ENCODE results near the gene COL24A1. TPM values are rescaled to one million over a fixed set of nuclear protein-coding genes. Genes with fewer than 3 reads are reported as not detected.

The COL24A1 gene
- total and polyA plus RNA-seq, 2 of the 8 experiments (the other 6 are each of a cell fraction or from before 2014, with no cell fraction given), result 0.23 to 1.1 TPM

DNA sequence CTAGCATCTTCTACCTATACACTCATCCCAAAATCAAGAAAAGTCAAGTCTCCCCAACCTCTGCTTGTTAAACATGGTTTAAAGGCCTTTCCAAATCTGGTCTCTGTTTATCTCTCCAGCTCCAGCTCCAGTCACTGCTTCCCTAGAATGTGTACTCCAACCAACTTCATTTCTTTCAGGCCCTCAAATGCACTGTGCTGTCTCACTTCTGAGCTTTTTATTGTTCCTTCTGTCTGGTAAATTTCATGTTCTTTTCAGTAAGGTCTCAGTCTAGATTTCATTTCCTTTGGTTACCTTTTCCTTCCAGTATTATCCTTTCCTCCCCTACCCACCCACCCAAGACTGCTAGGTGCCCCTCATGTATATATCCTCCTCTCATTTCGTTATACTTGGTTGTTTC, 3.7 kb downstream of the COL24A1 start:
- peaks cover 0 to 17% (median 12%) of the 10 kb centered on the region in 4 experiments; a peak in 6 of 7 replicates for H3K4me1 ChIP-seq (replicated peaks in 1 of 4; ENCODE audit: control insufficient read depth in 3 of 4, insufficient read depth in 4 of 4, low read length in 3 of 4)
- H2BK5ac ChIP-seq (ENCODE audit: low read depth, low read length), result no peak overlapping the region
- H2AFZ ChIP-seq (ENCODE audit: low read length), result no peak overlapping the region
- no peaks in the 10 kb centered on the region for H3K36me3 ChIP-seq (ENCODE audit: control insufficient read depth in 2 of 4, insufficient read depth in 4 of 4, low read length in 3 of 4)
- H4K5ac ChIP-seq (ENCODE audit: insufficient read length, low read depth, low read length), result no peak overlapping the region
- H3K4ac ChIP-seq (replicated peaks; ENCODE audit: insufficient read length, low read depth, low read length), result no peak overlapping the region
- 78% methylated on average over 1 of the region's 1 CpG; no CpG with 5 or more reads in 1 of the 2 experiments for WGBS, 2 experiments (ENCODE audit: extremely low coverage in 1 of 2, insufficient coverage in 1 of 2, insufficient read length in 1 of 2, insufficient replicate concordance in 2 of 2, low coverage in 1 of 2, low lambda C conversion rate in 2 of 2, missing lambda C conversion rate in 1 of 2)
- H3K9ac ChIP-seq (replicated peaks in 1 of 4; ENCODE audit: extremely low read depth in 1 of 4, low read depth in 3 of 4, low read length in 3 of 4), result no peak overlapping the region
- no peaks in the 10 kb centered on the region; a peak in 1 of 4 replicates for H3K9me3 ChIP-seq (ENCODE audit: insufficient read depth in 2 of 2, low read depth in 1 of 2, low read length in 1 of 2)
- no peak overlapping the region for H3K14ac ChIP-seq (ENCODE audit: insufficient read length)
- H3K79me1 ChIP-seq (ENCODE audit: low read depth, low read length), result no peaks in the 10 kb centered on the region
- H2BK20ac ChIP-seq (ENCODE audit: low read length), result no peak overlapping the region
- H4K20me1 ChIP-seq (replicated peaks in 1 of 2; ENCODE audit: control insufficient read depth in 1 of 2, insufficient read depth in 2 of 2, low read length in 2 of 2), result no peaks in the 10 kb centered on the region
- no peak overlapping the region for H3K56ac ChIP-seq (replicated peaks; ENCODE audit: insufficient read length, low read depth, low read length)
- no peak overlapping the region for H3K23ac ChIP-seq (ENCODE audit: insufficient read length)
- FAIRE-seq (no peak), DNase-seq (ENCODE audit: low read depth in 1 of 2, low spot score in 2 of 2) (no peak)
- no peak overlapping the region for H2BK120ac ChIP-seq (replicated peaks; ENCODE audit: low read depth, low read length)
- ChIA-PET POLR2A (ENCODE audit: partially characterized antibody) (no interaction called here), CTCF (ENCODE audit: partially characterized antibody) (interaction anchor here (1.0 to 2.3 kb wide), 3 partner anchors 17 to 240 kb away, joined by 3 to 6 read pairs (median 3); no protein-coding TSS in a partner anchor)
- H2BK12ac ChIP-seq (ENCODE audit: low read depth, low read length), result no peak overlapping the region
- no peak overlapping the region for H2AK5ac ChIP-seq (ENCODE audit: low read depth, low read length)
- H3K4me2 ChIP-seq (ENCODE audit: insufficient read depth in 1 of 2, low read depth in 2 of 2, low read length in 2 of 2), result no peak overlapping the region
- no peaks in the 10 kb centered on the region for H3K79me2 ChIP-seq (ENCODE audit: control insufficient read depth in 1 of 2, insufficient read depth in 2 of 2, low read length in 2 of 2)
- no peak overlapping the region for H3K18ac ChIP-seq (ENCODE audit: extremely low read depth, low read length)
- H3K27me3 ChIP-seq (replicated peaks in 1 of 4; ENCODE audit: control insufficient read depth in 3 of 4, extremely low read depth in 1 of 4, insufficient read depth in 3 of 4, low read length in 3 of 4), result peaks cover 18 to 38% (median 32%) of the 10 kb centered on the region in 4 experiments
- H4K8ac ChIP-seq (ENCODE audit: extremely low read depth, insufficient read depth, low read length), result no peak overlapping the region
- no peak overlapping the region for H2BK15ac ChIP-seq (ENCODE audit: low read length)
- no peak overlapping the region for H3K27ac ChIP-seq (ENCODE audit: low read depth, low read length)
- H3K23me2 ChIP-seq (ENCODE audit: low read depth, low read length), result peaks cover 19% of the 10 kb centered on the region
- H4K91ac ChIP-seq (replicated peaks; ENCODE audit: insufficient read length, low read length), result no peak overlapping the region
- no peak overlapping the region for H3K4me3 ChIP-seq (ENCODE audit: extremely low read depth in 1 of 4, insufficient read depth in 2 of 4, low read depth in 3 of 4, low read length in 4 of 4)

All from H1 (cell line).